Suprapubic skin (tissue), 3 donors: ENCODE measurements around the gene CPTP.

ENCODE experiments used
- POLR2AphosphoS5 ChIP-seq, 3 donors: sonication (generic); formaldehyde crosslinking; IDR thresholded peaks; one replicate each; pipeline ENCODE4 v1.6.1; 2017; ENCODE audit warnings: antibody characterized with exemption in 3 of 3
- TF ChIP-seq, protein P1 (sequence below), 2 donors: fragments of 200-600 bp in 1 of 2; fragments of 450-650 bp in 1 of 2; sonication (generic) in 1 of 2; IDR thresholded peaks; one replicate each; pipeline ENCODE4 v1.5.1; 2016 to 2019; ENCODE audit warnings: antibody characterized with exemption in 2 of 2, mild to moderate bottlenecking in 1 of 2, moderate library complexity in 1 of 2

DNA sequence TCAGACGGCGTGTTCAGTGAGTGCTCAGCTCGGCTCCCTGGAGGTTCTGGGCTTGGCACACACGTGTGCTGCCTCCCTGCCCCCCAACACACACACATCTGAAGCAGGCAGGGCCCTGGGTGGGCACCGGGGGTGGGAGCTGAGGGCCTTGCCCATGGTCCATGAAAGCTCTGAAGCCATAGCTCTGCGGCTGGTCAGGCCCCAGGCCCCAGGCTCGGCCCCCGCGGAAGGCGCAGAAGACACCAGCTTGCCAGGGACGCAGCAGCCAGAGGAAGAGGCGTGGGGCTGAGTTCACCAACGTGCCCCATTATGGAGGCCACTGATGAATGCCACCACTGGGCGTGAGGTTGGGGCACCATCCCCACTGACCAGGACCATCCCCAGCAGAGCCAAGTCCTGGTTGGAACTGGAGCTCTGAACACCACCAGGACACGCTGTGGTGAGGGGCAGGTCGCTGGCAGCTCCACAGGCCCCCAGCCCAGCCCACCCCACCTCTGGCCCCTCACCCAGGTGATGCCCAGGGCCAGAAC is 46.2 kb downstream of the CPTP start:
- TF ChIP-seq, protein P1, sequence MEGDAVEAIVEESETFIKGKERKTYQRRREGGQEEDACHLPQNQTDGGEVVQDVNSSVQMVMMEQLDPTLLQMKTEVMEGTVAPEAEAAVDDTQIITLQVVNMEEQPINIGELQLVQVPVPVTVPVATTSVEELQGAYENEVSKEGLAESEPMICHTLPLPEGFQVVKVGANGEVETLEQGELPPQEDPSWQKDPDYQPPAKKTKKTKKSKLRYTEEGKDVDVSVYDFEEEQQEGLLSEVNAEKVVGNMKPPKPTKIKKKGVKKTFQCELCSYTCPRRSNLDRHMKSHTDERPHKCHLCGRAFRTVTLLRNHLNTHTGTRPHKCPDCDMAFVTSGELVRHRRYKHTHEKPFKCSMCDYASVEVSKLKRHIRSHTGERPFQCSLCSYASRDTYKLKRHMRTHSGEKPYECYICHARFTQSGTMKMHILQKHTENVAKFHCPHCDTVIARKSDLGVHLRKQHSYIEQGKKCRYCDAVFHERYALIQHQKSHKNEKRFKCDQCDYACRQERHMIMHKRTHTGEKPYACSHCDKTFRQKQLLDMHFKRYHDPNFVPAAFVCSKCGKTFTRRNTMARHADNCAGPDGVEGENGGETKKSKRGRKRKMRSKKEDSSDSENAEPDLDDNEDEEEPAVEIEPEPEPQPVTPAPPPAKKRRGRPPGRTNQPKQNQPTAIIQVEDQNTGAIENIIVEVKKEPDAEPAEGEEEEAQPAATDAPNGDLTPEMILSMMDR (IDR thresholded peaks at IDR 0.05): no peak
- TF ChIP-seq POLR2AphosphoS5 (IDR thresholded peaks at IDR 0.05): no peak
